Body of pancreas (tissue), 4 donors: ENCODE measurements around the gene ANKDD1A.

Experiments
- POLR2A ChIP-seq, 3 donors: fragments of 450-650 bp; IDR thresholded peaks; one replicate each; pipeline ENCODE4 v1.6.1; 2016; ENCODE audit warnings: antibody characterized with exemption in 3 of 3, mild to moderate bottlenecking in 2 of 3
- TF ChIP-seq, protein P1 (sequence below), 7 experiments: fragments of 450-650 bp in 4 of 7; fragments of 200-600 bp in 3 of 7; sonication (generic) in 3 of 7; IDR thresholded peaks; one replicate each; pipeline ENCODE4 v1.5.1; 2016 to 2019; ENCODE audit warnings: antibody characterized with exemption in 7 of 7

DNA sequence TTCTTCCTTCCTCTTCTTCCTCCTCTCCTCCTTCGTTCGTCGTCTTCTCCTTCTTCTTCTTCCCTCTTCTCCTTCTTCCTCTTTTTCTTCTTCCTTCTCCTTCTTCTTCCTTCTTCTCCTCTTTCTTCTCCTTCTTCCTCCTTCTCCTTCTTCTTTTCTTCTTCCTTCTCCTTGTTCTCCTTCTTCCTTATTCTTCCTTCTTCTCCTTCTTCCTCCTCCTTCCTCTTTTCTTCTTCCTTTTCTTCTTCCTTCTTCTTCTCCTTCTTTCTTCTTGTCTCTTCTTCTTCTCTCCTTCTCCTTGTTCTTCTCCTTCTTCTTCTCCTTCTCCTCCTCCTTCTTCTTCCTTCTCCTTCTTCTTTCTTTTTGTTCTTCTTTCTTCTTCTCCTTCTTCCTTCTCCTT lies 42.7 kb downstream of the ANKDD1A start:
- TF ChIP-seq, protein P1, sequence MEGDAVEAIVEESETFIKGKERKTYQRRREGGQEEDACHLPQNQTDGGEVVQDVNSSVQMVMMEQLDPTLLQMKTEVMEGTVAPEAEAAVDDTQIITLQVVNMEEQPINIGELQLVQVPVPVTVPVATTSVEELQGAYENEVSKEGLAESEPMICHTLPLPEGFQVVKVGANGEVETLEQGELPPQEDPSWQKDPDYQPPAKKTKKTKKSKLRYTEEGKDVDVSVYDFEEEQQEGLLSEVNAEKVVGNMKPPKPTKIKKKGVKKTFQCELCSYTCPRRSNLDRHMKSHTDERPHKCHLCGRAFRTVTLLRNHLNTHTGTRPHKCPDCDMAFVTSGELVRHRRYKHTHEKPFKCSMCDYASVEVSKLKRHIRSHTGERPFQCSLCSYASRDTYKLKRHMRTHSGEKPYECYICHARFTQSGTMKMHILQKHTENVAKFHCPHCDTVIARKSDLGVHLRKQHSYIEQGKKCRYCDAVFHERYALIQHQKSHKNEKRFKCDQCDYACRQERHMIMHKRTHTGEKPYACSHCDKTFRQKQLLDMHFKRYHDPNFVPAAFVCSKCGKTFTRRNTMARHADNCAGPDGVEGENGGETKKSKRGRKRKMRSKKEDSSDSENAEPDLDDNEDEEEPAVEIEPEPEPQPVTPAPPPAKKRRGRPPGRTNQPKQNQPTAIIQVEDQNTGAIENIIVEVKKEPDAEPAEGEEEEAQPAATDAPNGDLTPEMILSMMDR (IDR thresholded peaks at IDR 0.05), result no peak
- no peak for TF ChIP-seq POLR2A (IDR thresholded peaks at IDR 0.05)
